CD4-positive, CD25-positive, alpha-beta regulatory T cell (primary cell): ENCODE measurements around the gene TIMP2. TPM values are rescaled to one million over a fixed set of nuclear protein-coding genes. Genes with fewer than 3 reads are reported as not detected.

Experiments used
- ATAC-seq, 2 donors: fragments of 150-1000 bp; cut with Tn5 transposase; one replicate each; pipeline ENCODE4 v1.10.0; 2021; ENCODE audit warnings: low read depth in 2 of 2, moderate number of reproducible peaks in 2 of 2, moderate library complexity in 1 of 2
- DNase-seq, 3 donors: peaks; one replicate each; pipeline versions ENCODE4 v3.0.0 to v3.0.0-alpha.2; 2012 to 2022; ENCODE audit warnings: mixed read lengths in 1 of 3
- H3K27ac ChIP-seq: one replicate; pipeline ENCODE4 v1.7.0; 2013; ENCODE audit warnings: mild to moderate bottlenecking, low read length; ENCODE audit not compliant: insufficient read depth, poor library complexity, severe bottlenecking
- H3K27me3 ChIP-seq: one replicate; pipeline ENCODE4 v1.7.0; 2013; ENCODE audit warnings: low read length; ENCODE audit not compliant: control insufficient read depth, insufficient read depth
- H3K36me3 ChIP-seq: one replicate; pipeline ENCODE4 v1.7.0; 2013; ENCODE audit warnings: mild to moderate bottlenecking, low read length, moderate library complexity; ENCODE audit not compliant: control insufficient read depth, insufficient read depth
- H3K4me1 ChIP-seq: 2 replicates; pipeline ENCODE4 v1.7.0; 2013; ENCODE audit warnings: mild to moderate bottlenecking, low read length; ENCODE audit not compliant: insufficient read depth, control insufficient read depth, poor library complexity, severe bottlenecking
- H3K4me3 ChIP-seq: one replicate; pipeline ENCODE4 v1.7.0; 2013; ENCODE audit warnings: low read depth, mild to moderate bottlenecking, low read length, moderate library complexity
- H3K9me3 ChIP-seq, 2 experiments: 1 replicate in 1 of 2; 2 replicates in 1 of 2; pipeline ENCODE4 v1.7.0; 2013; ENCODE audit warnings: low read length in 2 of 2, mild to moderate bottlenecking in 1 of 2, moderate library complexity in 1 of 2; ENCODE audit not compliant: control insufficient read depth in 2 of 2
- H3K27ac Mint-ChIP-seq, 3 donors: one replicate each; pipeline ENCODE4 v1.8.0; 2020 to 2022; ENCODE audit warnings: mild to moderate bottlenecking in 3 of 3, mixed read lengths in 3 of 3, moderate library complexity in 2 of 3
- H3K27me3 Mint-ChIP-seq: one replicate; pipeline ENCODE4 v1.8.0; 2022; ENCODE audit warnings: mild to moderate bottlenecking, mixed read lengths
- H3K36me3 Mint-ChIP-seq: one replicate; pipeline ENCODE4 v1.8.0; 2020; ENCODE audit warnings: mixed read lengths
- H3K4me1 Mint-ChIP-seq, 4 donors: one replicate each; pipeline ENCODE4 v1.8.0; 2020 to 2022; ENCODE audit warnings: mixed read lengths in 4 of 4, mild to moderate bottlenecking in 1 of 4
- H3K4me3 Mint-ChIP-seq, 4 donors: one replicate each; pipeline ENCODE4 v1.8.0; 2020 to 2022; ENCODE audit warnings: mild to moderate bottlenecking in 4 of 4, mixed read lengths in 4 of 4, moderate library complexity in 3 of 4
- H3K9me3 Mint-ChIP-seq, 7 donors: one replicate each; pipeline ENCODE4 v1.8.0; 2020 to 2022; ENCODE audit warnings: mixed read lengths in 7 of 7, mild to moderate bottlenecking in 3 of 7, moderate library complexity in 2 of 7
- polyA plus RNA-seq, 4 donors: library from polyadenylated mRNA; unstranded; fragments of 300-500 nt; fragmentation: Illumina TruSeq; gene quantifications; one replicate each; pipeline ENCODE4 v1.2.3, GENCODE V29; 2021
- total RNA-seq: library from RNA; stranded (reverse); gene quantifications from one replicate; pipeline ENCODE4 v1.2.3, GENCODE V29; 2022

The TIMP2 gene
- total and polyA plus RNA-seq, 5 donors from 2014 or later: 0.29 to 6.5 (median 0.40) TPM; not detected in 1

DNA sequence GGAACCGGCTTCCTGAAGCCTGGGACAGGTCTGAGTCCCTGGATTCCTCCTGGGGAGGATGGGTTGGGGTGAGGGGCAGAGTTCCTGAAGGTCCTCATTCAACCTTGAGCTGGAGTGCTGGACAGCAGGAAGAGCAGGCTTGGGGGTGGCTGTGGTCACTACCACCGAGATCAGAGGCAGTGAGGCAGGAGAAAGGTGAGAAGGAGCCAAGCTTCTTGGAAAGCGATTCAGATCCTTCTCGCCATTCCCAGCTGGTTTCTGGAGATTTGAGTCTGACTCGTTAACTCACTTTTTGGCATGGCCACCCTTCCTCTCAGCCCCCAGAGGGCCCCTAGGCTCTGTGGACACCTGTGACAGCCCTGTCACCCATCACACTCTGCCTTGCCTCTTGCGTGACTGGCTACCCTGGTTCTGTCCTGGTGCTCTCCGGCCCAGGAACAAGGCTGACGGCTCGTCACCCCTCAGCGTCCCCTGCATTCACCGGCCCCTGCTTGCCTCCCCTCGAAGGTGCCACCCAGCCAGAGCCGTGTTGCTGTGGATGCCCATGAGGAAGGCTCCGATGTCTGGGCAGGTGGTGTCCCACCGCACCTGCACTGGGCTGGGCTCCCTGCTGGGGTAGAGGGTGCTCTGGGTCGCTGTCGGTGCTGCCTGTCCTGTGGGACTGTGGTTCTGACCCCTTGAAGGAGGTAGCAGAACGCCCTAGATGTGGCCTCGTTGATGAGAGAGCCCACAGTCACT, 9.7 kb upstream of the TIMP2 start:
- H3K4me3 Mint-ChIP-seq: no peak overlapping the region
- H3K36me3 Mint-ChIP-seq: no peaks in the 10 kb centered on the region
- peak overlapping the region in 1 of 3 donors; percentile 29 for H3K27ac Mint-ChIP-seq
- peaks cover 0 to 11% (median 4%) of the 10 kb centered on the region in 4 donors for H3K4me1 Mint-ChIP-seq
- H3K27me3 Mint-ChIP-seq: peaks cover 14% of the 10 kb centered on the region
- Histone ChIP-seq H3K4me1 (peaks cover 9% of the 10 kb centered on the region), H3K27me3 (no peaks in the 10 kb centered on the region), H3K4me3 (no peak overlapping the region), H3K36me3 (no peaks in the 10 kb centered on the region), H3K9me3 (no peaks in the 10 kb centered on the region), H3K27ac (no peak overlapping the region)
- peaks cover 0 to 3% (median 0%) of the 10 kb centered on the region in 7 donors for H3K9me3 Mint-ChIP-seq
- no peak for DNase-seq
- no peak for ATAC-seq

DNA sequence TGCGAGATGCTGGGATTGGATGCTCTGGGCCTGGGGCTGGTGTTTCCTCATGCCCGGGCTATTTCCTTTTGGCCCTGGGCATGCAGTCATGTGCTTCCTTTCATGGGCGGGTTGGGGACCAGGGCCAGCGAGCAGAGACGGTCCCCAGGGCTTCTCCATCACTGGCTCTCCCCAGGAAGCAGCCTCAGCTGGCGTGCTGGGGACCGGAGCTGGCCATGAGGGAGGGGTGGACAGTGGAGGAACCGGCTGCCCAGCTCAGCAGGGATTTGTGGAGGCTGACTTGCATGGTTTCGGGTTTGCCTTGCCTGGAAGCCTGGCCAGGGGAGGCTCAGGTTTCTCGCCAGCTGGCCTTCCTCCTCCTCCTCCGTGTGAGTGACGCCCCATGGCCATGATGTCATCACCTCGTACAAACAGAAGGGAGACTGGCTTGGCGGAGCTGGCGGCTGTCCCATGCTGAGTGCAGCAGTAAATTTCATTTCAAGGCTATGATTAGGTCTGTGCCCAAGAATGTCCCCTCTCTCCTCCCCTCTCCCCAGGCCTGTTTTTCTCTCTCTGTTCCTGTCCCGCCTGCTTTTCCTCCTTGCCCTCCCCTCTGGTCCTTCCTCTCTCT, 8.9 kb upstream of the TIMP2 start:
- Histone ChIP-seq H3K36me3 (no peaks in the 10 kb centered on the region), H3K9me3 (no peaks in the 10 kb centered on the region), H3K4me1 (peaks cover 9% of the 10 kb centered on the region), H3K27ac (no peak overlapping the region), H3K27me3 (no peaks in the 10 kb centered on the region), H3K4me3 (no peak overlapping the region)
- no peak for DNase-seq
- peaks cover 14% of the 10 kb centered on the region for H3K27me3 Mint-ChIP-seq
- ATAC-seq: no peak
- H3K4me1 Mint-ChIP-seq: peaks cover 0 to 11% (median 4%) of the 10 kb centered on the region in 4 donors
- peak overlapping the region in 2 of 3 donors; percentile 29 to 80 for H3K27ac Mint-ChIP-seq
- no peaks in the 10 kb centered on the region for H3K36me3 Mint-ChIP-seq
- peaks cover 0 to 3% (median 0%) of the 10 kb centered on the region in 7 donors for H3K9me3 Mint-ChIP-seq
- no peak overlapping the region for H3K4me3 Mint-ChIP-seq

DNA sequence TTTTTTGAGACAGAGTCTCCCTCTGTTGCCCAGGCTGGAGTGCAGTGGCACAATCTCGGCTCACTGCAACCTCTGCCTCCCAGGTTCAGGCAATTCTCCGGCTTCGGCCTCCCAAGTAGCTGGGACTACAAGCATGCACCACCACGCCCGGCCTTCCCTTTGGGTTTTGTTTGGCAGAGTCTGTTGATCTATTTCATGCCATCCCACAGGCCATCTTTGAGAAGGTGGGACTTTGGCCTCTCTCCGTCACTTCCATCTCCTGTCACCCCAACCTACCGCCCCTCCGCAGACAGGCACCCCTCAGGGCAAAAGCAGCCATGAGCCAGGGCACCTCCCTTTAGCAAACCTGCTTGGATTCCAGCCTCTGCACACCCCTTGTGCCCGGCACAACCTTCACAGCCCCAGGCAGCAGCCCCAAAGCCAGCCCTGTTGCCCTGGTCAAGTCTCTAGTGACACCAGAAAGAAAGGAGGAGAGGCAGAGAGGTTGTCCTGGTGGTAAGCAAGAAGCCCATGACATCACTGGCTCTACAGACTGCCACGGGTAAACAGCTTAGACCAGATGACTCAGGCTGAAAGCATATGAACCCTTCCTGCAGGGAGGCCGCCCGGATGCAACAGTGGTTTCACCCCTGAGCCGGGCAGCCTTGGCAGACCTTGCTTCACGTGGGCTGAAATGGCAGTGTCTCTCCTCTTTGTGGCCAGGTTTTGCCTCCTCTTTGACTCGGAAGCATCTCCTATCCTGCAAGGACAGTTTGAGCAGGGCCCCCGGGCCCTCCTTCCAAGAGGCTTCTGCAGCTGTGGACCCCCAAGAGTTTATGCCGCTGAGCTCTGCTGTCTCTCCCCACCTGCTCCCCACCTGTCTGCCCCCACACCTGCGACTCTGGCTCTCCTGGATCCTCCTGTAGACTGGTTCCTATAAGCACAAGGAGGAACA, 8.1 kb upstream of the TIMP2 start:
- H3K36me3 Mint-ChIP-seq: no peaks in the 10 kb centered on the region
- H3K9me3 Mint-ChIP-seq: peaks cover 0 to 3% (median 0%) of the 10 kb centered on the region in 7 donors
- H3K4me1 Mint-ChIP-seq: peaks cover 0 to 11% (median 4%) of the 10 kb centered on the region in 4 donors
- peaks cover 14% of the 10 kb centered on the region for H3K27me3 Mint-ChIP-seq
- ATAC-seq (peak; percentile 77 to 89), DNase-seq (peak; percentile 11 to 74 (median 22))
- H3K4me1 ChIP-seq: peaks cover 9% of the 10 kb centered on the region
- H3K4me3 Mint-ChIP-seq: no peak overlapping the region
- H3K27ac Mint-ChIP-seq: peak overlapping the region; percentile 77 to 86 (median 80)
- no peak overlapping the region for H3K27ac ChIP-seq
- no peaks in the 10 kb centered on the region for H3K9me3 ChIP-seq
- no peaks in the 10 kb centered on the region for H3K27me3 ChIP-seq
- H3K4me3 ChIP-seq: no peak overlapping the region
- no peaks in the 10 kb centered on the region for H3K36me3 ChIP-seq

DNA sequence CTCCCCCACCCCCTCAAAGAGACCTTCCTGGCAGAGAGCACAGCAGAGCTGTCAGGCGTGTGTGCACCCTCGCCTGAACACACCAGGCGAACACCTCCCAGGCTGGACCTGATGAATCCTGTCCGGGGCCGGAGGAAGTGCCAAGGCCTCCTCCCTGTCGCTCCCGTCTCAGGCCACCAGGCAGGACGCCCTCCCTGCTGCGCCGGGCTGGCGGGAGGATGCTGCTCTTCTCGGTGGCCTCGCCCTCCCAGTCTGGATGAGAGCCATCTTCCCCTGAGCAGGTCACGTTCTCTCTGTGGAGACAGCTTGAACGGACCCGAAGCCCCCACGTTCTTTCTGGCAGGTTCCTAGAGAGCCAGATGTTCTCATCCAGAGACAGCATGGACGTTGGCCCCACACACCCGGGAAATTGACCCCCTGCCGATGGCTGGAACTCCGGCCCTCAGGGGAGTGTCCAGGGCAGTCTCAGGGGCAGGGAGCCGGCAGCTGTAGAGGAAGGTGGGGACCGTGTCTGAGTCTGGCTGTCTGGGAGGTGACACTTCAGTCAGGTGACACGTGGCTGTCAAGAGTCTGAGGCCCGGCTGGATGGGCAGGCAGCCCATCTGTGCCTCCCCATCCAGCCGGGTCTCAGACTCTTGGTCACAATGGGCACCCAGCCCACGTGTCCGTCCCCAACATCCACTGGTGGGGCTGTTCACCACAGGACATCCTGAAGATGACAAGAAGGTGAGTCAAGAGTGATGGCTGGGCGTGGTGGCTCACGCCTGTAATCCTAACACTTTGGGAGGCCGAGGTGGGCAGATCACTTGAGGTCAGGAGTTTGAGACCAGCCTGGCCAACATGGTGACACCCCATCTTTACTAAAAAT, 5.0 kb upstream of the TIMP2 start:
- peaks cover 32% of the 10 kb centered on the region for H3K27me3 Mint-ChIP-seq

DNA sequence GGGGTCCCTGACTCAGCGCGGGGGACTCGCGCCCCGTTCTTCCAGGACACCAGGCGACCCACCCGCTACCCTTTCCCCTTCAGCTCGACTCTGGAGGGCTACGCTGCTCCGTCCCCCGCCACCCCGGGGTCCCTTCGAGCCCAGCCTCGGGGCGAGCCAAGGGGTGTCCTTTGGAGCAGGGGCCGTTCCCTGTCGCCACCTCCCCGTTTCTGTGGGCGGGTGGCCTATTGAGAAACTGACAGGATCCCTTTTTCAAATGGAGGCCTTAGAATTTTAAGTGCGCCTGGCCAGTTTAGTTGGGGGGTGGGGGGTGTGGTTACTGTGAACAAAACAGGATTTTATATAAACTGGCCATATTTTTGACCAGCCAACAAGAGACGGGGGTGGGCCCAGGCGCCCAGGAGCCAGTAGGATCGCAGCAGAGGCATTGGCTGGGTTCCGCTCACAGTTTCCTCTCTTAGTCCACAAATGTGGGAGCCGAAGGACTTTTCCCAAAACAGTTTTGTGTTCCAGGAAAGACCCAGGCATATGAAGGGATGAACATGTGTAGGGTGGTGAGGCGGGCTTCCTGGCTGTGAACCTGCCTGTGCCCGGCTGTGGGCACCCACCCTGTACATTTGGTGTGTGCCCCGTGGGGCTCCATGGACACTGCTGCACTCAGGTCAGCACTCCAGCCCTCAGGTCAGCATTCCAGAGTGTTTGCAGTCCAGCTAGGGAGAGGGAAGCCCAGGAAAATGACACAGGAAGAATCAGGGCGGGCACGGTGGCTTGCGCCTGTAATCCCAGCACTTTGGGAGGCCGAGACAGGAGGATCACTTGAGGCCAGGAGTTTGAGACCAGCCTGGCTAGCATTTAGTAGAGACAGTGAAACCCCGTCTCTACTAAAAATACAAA, 722 bp upstream of the TIMP2 start:
- Mint-ChIP-seq H3K27ac (peak overlapping the region in 1 of 3 donors; percentile 49), H3K27me3 (peaks cover 46% of the 10 kb centered on the region), H3K4me1 (peaks cover 0 to 17% (median 3%) of the 10 kb centered on the region in 4 donors), H3K9me3 (no peaks in the 10 kb centered on the region), H3K4me3 (peak overlapping the region in 2 of 4 donors; percentile 11 to 47), H3K36me3 (no peaks in the 10 kb centered on the region)
- ATAC-seq (no peak), DNase-seq (no peak)
- Histone ChIP-seq H3K27me3 (no peaks in the 10 kb centered on the region), H3K27ac (no peak overlapping the region), H3K9me3 (no peaks in the 10 kb centered on the region), H3K4me1 (peaks cover 21% of the 10 kb centered on the region), H3K4me3 (no peak overlapping the region), H3K36me3 (no peaks in the 10 kb centered on the region)

More for the DNA sequence above, 5.0 kb upstream of the TIMP2 start:
- Histone ChIP-seq H3K4me3 (no peak overlapping the region), H3K27ac (no peak overlapping the region), H3K27me3 (no peaks in the 10 kb centered on the region), H3K9me3 (no peaks in the 10 kb centered on the region), H3K4me1 (peaks cover 15% of the 10 kb centered on the region), H3K36me3 (no peaks in the 10 kb centered on the region)
- ATAC-seq (no peak), DNase-seq (no peak)
- Mint-ChIP-seq H3K4me1 (peaks cover 0 to 14% (median 4%) of the 10 kb centered on the region in 4 donors), H3K4me3 (no peak overlapping the region), H3K36me3 (no peaks in the 10 kb centered on the region), H3K27ac (no peak overlapping the region), H3K9me3 (no peaks in the 10 kb centered on the region)

DNA sequence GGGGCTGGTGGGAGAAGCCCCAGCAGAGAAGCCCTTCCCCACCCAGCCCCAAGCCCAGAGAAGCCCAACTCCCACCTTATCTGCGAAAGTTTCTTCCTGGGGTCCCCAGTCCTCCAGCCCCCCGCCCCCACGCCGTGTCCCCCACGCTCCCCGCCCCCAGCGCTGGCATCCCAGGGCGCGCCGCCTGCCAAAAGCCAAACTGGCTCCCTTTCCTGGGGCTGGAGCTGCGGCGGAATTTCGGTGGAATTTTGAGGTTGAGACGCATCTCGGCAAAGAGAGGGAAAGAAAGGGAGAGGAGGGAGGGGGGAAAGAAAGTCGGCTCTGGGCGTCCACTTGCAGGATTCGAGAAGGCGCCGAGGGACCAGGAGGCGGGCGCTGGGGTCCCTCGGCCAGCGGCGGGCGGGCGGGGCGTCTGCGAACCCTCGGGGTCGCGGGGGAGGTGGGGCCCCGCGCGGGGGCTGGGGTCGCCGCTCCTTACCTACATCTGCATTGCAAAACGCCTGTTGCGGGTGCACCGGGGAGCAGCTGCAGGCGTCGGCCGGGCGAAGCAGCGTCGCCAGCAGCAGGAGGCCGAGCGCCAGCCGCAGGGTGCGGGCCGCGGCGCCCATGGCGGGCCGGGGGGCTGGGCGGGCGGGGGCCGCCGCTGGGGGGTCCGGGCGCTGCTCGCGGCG, 571 bp downstream of the TIMP2 start:
- Mint-ChIP-seq H3K4me1 (peaks cover 0 to 22% (median 8%) of the 10 kb centered on the region in 4 donors), H3K4me3 (peak overlapping the region; percentile 36 to 82 (median 78)), H3K27me3 (peaks cover 51% of the 10 kb centered on the region), H3K36me3 (no peaks in the 10 kb centered on the region), H3K27ac (no peak overlapping the region), H3K9me3 (no peaks in the 10 kb centered on the region)
- DNase-seq (no peak), ATAC-seq (no peak)
- Histone ChIP-seq H3K27ac (no peak overlapping the region), H3K9me3 (no peaks in the 10 kb centered on the region), H3K36me3 (no peaks in the 10 kb centered on the region), H3K4me1 (peaks cover 21% of the 10 kb centered on the region), H3K27me3 (no peaks in the 10 kb centered on the region), H3K4me3 (no peak overlapping the region)
